Astrocyte of the cerebellum (primary cell): ENCODE results near the gene SFTPB.
"Not testable (repeated sequence)": the region's sequence is repeated elsewhere in the genome, so short reads cannot be mapped to it uniquely, and the experiment has no call there.

Experiments
- DNase-seq: peaks from one replicate; pipeline ENCODE4 v3.0.0-alpha.2; 2011; ENCODE audit warnings: low read depth
- H3K4me3 ChIP-seq: 2 replicates; pipeline ENCODE4 v1.5.1; 2011; ENCODE audit warnings: mild to moderate bottlenecking, low read depth, low read length, moderate library complexity
- in situ Hi-C: cut with HindIII; loops from 2 replicates; pipeline ENCODE4 v1.10.0; 2017; ENCODE audit warnings: low sequenced_read_pairs
- TF ChIP-seq, protein P1 (sequence below): IDR thresholded peaks from 2 replicates; pipeline ENCODE4 v1.5.1; 2012; ENCODE audit warnings: low read length, low read depth, moderate library complexity, mild to moderate bottlenecking; ENCODE audit errors: missing control alignments

Gene SFTPB

DNA sequence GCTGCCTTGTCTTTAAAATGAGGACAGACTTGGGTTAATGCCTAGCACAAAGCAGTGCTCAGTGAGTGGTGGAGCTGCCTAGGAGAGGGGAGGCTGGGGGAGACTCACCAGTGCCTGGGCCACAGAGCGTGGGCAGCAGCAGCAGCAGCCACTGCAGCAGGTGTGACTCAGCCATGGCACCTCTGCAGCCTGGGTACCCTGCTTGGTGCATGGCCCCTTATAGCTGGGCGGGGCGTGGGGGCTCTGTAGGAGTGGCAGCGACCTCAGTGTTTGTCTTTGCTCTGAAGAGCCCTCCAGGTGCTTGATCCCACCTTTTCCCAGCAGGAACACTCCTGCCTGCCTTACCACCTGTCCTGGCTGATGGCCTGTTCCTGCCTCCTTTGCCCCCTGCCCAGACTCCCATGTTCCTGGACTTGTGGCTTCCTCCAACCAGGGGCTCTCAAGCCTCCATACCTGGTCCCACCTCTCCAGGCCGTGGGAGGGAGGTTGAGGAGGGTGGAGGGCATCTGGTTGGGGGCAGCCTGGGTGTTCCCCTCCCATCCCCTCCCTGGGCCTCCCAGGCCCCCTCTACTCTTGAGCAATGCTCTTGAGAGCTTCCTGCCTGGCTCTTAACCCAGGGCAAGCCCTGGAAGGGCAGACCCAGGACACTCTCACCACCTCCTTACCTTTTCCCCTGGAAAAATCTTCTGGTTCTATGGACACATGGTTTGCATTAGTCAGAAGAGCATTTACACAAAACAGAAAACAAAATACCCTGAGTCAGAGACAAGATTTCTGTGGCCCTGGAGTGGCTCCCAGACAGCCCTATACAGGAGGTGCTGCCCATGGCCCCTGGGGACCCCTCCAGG lies at the start of gene SFTPB:
Gene SFTPB, minus strand, starts transcription at position 191 of the 848 bp plus-strand sequence. Its CDS starts 16 bp downstream, at position 175.
- no peak within 1 kb of the TSS for H3K4me3 ChIP-seq
- TF ChIP-seq, protein P1, sequence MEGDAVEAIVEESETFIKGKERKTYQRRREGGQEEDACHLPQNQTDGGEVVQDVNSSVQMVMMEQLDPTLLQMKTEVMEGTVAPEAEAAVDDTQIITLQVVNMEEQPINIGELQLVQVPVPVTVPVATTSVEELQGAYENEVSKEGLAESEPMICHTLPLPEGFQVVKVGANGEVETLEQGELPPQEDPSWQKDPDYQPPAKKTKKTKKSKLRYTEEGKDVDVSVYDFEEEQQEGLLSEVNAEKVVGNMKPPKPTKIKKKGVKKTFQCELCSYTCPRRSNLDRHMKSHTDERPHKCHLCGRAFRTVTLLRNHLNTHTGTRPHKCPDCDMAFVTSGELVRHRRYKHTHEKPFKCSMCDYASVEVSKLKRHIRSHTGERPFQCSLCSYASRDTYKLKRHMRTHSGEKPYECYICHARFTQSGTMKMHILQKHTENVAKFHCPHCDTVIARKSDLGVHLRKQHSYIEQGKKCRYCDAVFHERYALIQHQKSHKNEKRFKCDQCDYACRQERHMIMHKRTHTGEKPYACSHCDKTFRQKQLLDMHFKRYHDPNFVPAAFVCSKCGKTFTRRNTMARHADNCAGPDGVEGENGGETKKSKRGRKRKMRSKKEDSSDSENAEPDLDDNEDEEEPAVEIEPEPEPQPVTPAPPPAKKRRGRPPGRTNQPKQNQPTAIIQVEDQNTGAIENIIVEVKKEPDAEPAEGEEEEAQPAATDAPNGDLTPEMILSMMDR: no peak
- in situ Hi-C loops: no loop called here
- DNase-seq: no peak

DNA sequence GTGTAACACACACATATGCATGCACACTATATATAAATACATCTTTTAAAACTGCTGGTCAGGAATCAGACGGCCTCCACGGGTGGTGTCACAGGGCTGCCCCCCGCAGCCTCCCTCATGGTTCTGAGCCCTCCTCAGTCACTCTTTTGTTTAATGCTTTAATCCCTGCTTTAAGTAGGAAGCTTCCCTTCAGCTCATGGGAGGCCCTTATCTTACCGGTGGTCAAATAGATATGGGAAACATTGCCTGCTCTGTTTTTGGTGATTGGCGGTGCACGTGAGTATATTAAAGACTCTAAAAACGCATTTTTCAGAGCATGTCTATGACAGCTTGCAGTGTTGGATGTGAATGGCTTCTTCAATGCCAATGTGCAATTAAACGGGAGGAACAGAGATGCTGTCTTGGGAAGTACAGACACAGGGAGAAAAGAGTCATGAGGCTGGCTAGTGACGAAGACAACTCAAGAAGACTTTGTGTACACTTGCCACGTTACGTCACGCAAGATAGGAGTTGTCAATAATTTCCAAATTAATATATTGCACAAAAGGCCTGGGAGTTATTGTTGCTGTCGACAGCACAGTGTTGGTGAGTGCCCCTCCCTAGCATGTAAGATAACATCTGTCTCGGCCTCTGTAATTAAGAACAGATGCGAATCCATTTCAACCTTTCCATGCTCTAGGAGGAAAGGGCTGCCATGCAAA lies 49.5 kb upstream of the SFTPB start:
- TF ChIP-seq, protein P1: no peak
- H3K4me3 ChIP-seq: no peak overlapping the region
- in situ Hi-C loops: loop anchor here (25.0 kb wide), 1 partner anchor 370 kb away; no protein-coding TSS in a partner anchor
- DNase-seq: no peak

DNA sequence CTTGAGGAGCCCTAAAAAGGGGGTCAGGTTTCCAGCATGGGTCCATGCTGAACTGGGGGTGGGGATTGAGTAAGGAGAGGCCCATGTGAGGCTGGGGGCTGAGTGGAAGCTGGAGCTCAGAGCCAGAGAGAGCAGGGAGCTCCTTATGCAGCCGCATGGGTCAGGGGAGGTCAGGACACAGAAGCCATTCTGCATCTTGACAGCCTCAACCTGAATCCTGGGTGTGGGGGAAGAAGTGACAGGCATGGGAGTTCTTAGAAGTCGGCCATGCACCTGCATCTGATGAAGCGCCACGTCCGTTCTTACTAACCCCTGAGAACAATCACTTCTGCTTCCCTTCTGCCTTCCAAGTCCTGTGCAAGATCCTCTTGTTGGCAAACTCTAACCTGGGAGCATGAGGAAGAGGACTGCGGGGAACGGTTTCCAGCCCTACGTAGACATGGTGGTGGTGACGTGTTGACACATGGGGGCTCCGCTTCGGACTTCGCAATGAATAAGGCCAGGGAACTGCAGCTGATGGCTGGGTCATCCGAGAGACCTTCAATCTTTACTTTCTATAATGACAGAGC lies 48.4 kb upstream of the SFTPB start:
- DNase-seq: no peak
- H3K4me3 ChIP-seq: no peak overlapping the region
- in situ Hi-C loops: loop anchor here (25.0 kb wide), 1 partner anchor 371 kb away; no protein-coding TSS in a partner anchor
- TF ChIP-seq, protein P1: no peak

DNA sequence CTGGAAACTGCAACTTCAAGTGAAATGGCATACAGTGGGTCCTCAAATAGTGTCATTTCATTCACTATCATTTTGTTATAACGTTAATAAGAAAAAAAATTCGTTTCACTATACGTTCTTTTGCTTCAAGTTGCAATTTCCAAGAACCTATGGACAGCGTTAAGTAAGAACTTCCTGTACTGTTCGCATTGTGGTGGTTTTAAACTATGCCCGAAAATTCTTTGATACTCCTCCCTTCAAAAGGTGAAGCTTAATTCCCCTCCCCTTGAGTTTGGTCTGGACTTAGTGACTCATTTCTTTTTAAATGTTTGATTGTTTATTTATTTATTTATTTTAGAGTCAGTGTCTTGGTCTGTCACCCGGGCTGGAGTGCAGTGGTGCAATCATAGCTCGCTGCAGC lies 46.8 kb upstream of the SFTPB start:
- TF ChIP-seq, protein P1: no peak
- no peak for DNase-seq
- in situ Hi-C loops: loop anchor here (25.0 kb wide), 1 partner anchor 372 kb away; no protein-coding TSS in a partner anchor
- H3K4me3 ChIP-seq: no peak overlapping the region

DNA sequence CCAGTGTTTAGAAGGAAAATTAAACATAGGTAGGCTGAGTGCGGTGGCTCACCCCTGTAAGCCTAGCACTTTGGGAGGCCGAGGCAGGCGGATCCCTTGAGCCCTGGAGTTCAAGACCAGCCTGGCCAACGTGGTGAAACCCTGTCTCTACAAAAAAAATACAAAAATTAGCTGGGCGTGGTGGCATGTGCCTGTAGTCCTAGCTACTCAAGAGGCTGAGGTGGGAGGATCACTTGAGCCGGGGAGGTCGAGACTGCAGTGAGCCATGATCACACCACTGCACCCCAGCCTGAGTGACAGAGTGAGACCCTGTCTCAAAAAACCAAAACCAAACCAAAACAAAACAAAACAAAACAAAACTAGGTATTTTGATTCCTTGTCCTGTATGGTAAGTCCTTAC lies 46.4 kb upstream of the SFTPB start:
- in situ Hi-C loops: loop anchor here (25.0 kb wide), 1 partner anchor 373 kb away; no protein-coding TSS in a partner anchor
- DNase-seq, H3K4me3 ChIP-seq: not testable (repeated sequence)

DNA sequence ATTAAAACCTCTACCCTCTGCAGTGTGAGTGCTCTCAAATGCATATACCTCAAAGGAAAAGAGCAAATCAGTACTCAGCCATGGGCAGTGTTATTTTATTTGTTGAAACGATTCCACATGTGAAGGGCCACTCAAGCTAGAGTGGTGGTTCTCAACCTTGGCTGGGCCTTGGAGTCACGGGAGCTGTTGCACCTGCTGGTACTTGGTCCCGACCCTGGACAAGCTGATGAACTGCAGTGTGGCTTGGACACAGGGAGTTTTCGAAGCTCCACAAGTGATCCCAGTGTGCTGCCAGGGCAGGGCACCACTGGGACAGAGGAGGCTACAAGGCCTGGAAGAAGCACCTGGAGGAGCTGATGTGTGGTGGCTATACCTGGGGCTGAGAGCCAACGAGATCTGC lies 45.8 kb upstream of the SFTPB start:
- in situ Hi-C loops: loop anchor here (25.0 kb wide), 1 partner anchor 373 kb away; no protein-coding TSS in a partner anchor
- H3K4me3 ChIP-seq: no peak overlapping the region
- no peak for DNase-seq
- TF ChIP-seq, protein P1: no peak
